ENCODE data around the gene LGALS3BP.

GRCh38 chr17:78991906-78992532, 12.3 kb upstream of the LGALS3BP start:
- TF ChIP-seq, protein P1, sequence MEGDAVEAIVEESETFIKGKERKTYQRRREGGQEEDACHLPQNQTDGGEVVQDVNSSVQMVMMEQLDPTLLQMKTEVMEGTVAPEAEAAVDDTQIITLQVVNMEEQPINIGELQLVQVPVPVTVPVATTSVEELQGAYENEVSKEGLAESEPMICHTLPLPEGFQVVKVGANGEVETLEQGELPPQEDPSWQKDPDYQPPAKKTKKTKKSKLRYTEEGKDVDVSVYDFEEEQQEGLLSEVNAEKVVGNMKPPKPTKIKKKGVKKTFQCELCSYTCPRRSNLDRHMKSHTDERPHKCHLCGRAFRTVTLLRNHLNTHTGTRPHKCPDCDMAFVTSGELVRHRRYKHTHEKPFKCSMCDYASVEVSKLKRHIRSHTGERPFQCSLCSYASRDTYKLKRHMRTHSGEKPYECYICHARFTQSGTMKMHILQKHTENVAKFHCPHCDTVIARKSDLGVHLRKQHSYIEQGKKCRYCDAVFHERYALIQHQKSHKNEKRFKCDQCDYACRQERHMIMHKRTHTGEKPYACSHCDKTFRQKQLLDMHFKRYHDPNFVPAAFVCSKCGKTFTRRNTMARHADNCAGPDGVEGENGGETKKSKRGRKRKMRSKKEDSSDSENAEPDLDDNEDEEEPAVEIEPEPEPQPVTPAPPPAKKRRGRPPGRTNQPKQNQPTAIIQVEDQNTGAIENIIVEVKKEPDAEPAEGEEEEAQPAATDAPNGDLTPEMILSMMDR (IDR thresholded peaks at IDR 0.05), result no peak
- TF ChIP-seq POLR2AphosphoS5 (IDR thresholded peaks at IDR 0.05), result no peak
